NCI-H2227 (cell line): Measurements from ENCODE around the gene ZNF763.
A peak's percentile ranks its signal among the peaks of the same experiment; 100 is the strongest.
"Not testable (repeated sequence)": the region's sequence is repeated elsewhere in the genome, so short reads cannot be mapped to it uniquely, and the experiment has no call there.

Experiments
- DNase-seq: peaks from one replicate; lab custom pipeline; 2025; ENCODE audit not compliant: unreplicated experiment; lab: John Stamatoyannopoulos, UW

Gene ZNF763

GRCh38 chr19:11971041-11971440 lies 6.2 kb downstream of the ZNF763 start:
- no peak for DNase-seq

- DNase-seq, result no peak
Measured at GRCh38 chr19:11973019-11973810, 8.4 kb downstream of the ZNF763 start.

GRCh38 chr19:11978492-11979100 lies 13.8 kb downstream of the ZNF763 start:
- DNase-seq, result no peak

- DNase-seq, result no peak
Measured at GRCh38 chr19:11979527-11979926, 14.7 kb downstream of the ZNF763 start.

GRCh38 chr19:11982526-11982925 lies 17.7 kb downstream of the ZNF763 start:
- no peak for DNase-seq

GRCh38 chr19:11984986-11985385 lies 20.1 kb downstream of the ZNF763 start:
- DNase-seq, result no peak

- DNase-seq, result no peak
Measured at GRCh38 chr19:11986754-11987153, 21.9 kb downstream of the ZNF763 start.

GRCh38 chr19:11987405-11988281 lies 22.8 kb downstream of the ZNF763 start:
- DNase-seq, result peak; percentile 89

GRCh38 chr19:11989112-11989456 lies 24.2 kb downstream of the ZNF763 start:
- DNase-seq, result no peak

- not testable (repeated sequence) for DNase-seq
Measured at GRCh38 chr19:11991921-11992320, 27.1 kb downstream of the ZNF763 start.

- no peak for DNase-seq
Measured at GRCh38 chr19:11995174-11995573, 30.3 kb downstream of the ZNF763 start.

- DNase-seq, result no peak
Measured at GRCh38 chr19:12000152-12000981, 35.5 kb downstream of the ZNF763 start.

- no peak for DNase-seq
Measured at GRCh38 chr19:12015015-12015752, 50.3 kb downstream of the ZNF763 start.

GRCh38 chr19:12015753-12016116 lies 50.9 kb downstream of the ZNF763 start:
- DNase-seq, result no peak
